HUES64 (cell line): ENCODE results near the gene MPST.

Source experiments
- H3K27ac ChIP-seq: 2 replicates; pipeline ENCODE4 v1.7.0; 2013; ENCODE audit warnings: low read depth, low read length, inconsistent platforms
- H3K27me3 ChIP-seq: 2 replicates; pipeline ENCODE4 v1.6.1; 2013; ENCODE audit warnings: mild to moderate bottlenecking, low read length; ENCODE audit not compliant: insufficient read depth
- H3K36me3 ChIP-seq: 2 replicates; pipeline ENCODE4 v1.6.1; 2013; ENCODE audit warnings: mild to moderate bottlenecking, low read length; ENCODE audit not compliant: insufficient read depth
- H3K4me1 ChIP-seq: 2 replicates; pipeline ENCODE4 v1.6.1; 2013; ENCODE audit warnings: mild to moderate bottlenecking, low read length, moderate library complexity; ENCODE audit not compliant: insufficient read depth
- H3K4me3 ChIP-seq: 2 replicates; pipeline ENCODE4 v1.5.1; 2013; ENCODE audit warnings: mild to moderate bottlenecking, low read length, moderate library complexity
- H3K9ac ChIP-seq: 2 replicates; pipeline ENCODE4 v1.6.1; 2013; ENCODE audit warnings: mild to moderate bottlenecking, low read depth, low read length
- H3K9me3 ChIP-seq: 2 replicates; pipeline ENCODE4 v1.6.1; 2013; ENCODE audit warnings: low read depth, low read length; ENCODE audit not compliant: insufficient read depth
- whole genome bisulfite sequencing: fragments of 150-250, 120-280 bp; methylation state at CpG from one replicate; pipeline ENCODE4 v1.1.7; 2013; ENCODE audit warnings: missing lambda C conversion rate; 5-methylcytosine and 5-hydroxymethylcytosine counted together

Gene MPST

GRCh38 chr22:37002633-37003032 is 16.9 kb upstream of the MPST start:
- Histone ChIP-seq H3K9ac (no peak overlapping the region), H3K27me3 (no peaks in the 10 kb centered on the region; the same call in 1 of the 2 replicates), H3K4me3 (no peak overlapping the region), H3K4me1 (0 out of 2 replicates have a peak, but pooled peaks cover under 1% of the 10 kb centered on the region), H3K27ac (no peak overlapping the region), H3K9me3 (no peaks in the 10 kb centered on the region), H3K36me3 (no peaks in the 10 kb centered on the region)
- 84% methylated on average over 7 of the region's 7 CpGs for WGBS

DNA sequence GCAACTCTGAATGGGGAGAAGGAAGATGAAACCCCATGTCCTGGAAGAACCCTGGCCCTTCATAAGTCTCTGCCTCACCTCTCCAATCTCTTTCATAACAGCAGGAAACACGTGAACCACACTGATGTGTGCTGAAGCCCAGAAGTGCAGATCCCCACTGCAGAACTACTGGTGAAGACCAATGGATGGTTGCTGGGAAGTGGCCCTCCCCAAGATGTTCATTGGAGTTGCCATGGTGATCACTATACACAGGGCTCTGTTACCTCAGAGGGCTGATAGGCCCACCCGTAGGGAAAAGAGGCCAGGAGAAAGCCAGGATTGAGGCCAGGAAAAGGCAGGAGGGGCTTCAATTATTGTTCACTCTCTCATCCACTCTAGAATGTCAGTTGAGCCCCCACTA is 11.9 kb upstream of the MPST start:
- 59% methylated on average over 2 of the region's 2 CpGs for WGBS
- Histone ChIP-seq H3K9me3 (no peaks in the 10 kb centered on the region), H3K9ac (no peak overlapping the region), H3K4me3 (no peak overlapping the region), H3K36me3 (no peaks in the 10 kb centered on the region), H3K27me3 (no peaks in the 10 kb centered on the region; the same call in 1 of the 2 replicates), H3K27ac (no peak overlapping the region), H3K4me1 (peaks cover 4% of the 10 kb centered on the region; the same call in 1 of the 2 replicates)

DNA sequence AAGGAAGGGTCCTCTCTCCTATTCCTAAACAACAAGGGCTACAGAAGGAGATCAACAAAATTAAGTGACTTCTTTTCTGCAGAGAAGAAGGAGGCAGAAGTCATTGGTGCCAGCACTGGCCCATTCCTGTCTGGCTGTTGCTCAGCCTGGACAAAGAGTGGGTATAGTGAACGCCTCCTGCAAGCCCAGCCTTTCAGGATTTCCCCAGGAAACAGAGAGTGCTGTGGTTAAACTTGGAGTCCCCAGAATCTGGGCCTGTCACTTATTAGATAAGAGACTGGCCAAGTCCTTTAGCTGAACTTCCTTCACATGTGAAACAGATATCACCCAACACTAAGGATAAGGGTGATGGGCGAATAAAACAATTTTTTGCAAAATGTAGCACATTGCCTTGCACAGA is 11.2 kb upstream of the MPST start:
- WGBS, result 79% methylated on average over 2 of the region's 2 CpGs
- Histone ChIP-seq H3K4me3 (no peak overlapping the region), H3K9me3 (no peaks in the 10 kb centered on the region), H3K36me3 (no peaks in the 10 kb centered on the region), H3K9ac (no peak overlapping the region), H3K27ac (no peak overlapping the region), H3K4me1 (peaks cover 4% of the 10 kb centered on the region; the same call in 1 of the 2 replicates), H3K27me3 (no peaks in the 10 kb centered on the region; the same call in 1 of the 2 replicates)

GRCh38 chr22:37009490-37009889 is 10.1 kb upstream of the MPST start:
- peaks cover 4% of the 10 kb centered on the region; the same call in 1 of the 2 replicates for H3K4me1 ChIP-seq
- no peak overlapping the region for H3K9ac ChIP-seq
- H3K4me3 ChIP-seq, result no peak overlapping the region
- no peak overlapping the region for H3K27ac ChIP-seq
- H3K9me3 ChIP-seq, result no peaks in the 10 kb centered on the region
- no peaks in the 10 kb centered on the region; the same call in 1 of the 2 replicates for H3K27me3 ChIP-seq
- 90% methylated on average over 2 of the region's 2 CpGs for WGBS
- H3K36me3 ChIP-seq, result no peaks in the 10 kb centered on the region

DNA sequence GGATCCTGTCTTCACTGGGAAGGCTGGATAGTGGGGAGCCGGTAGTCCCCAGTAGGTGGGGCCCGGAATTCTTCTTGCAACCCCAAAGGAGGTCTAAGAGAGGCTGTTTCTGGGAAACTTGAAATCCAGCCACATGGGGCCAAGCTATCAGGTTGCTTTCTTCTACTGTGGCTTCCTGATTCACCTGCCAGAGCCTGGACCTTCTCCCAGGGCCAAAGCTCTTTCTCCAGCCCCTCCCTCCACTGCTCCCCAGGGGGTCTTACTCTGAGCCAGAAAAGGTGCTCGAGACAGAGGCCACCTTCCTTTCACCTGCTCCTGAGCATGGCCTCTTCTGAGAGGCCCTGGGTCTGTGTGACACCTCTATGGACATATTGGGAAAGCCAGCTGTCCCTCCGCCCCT is 9.4 kb upstream of the MPST start:
- Histone ChIP-seq H3K9me3 (no peaks in the 10 kb centered on the region), H3K4me3 (no peak overlapping the region), H3K27me3 (no peaks in the 10 kb centered on the region; the same call in 1 of the 2 replicates), H3K27ac (no peak overlapping the region), H3K9ac (no peak overlapping the region), H3K36me3 (no peaks in the 10 kb centered on the region), H3K4me1 (peaks cover 4% of the 10 kb centered on the region; the same call in 1 of the 2 replicates)
- WGBS, result 90% methylated on average over 4 of the region's 4 CpGs

DNA sequence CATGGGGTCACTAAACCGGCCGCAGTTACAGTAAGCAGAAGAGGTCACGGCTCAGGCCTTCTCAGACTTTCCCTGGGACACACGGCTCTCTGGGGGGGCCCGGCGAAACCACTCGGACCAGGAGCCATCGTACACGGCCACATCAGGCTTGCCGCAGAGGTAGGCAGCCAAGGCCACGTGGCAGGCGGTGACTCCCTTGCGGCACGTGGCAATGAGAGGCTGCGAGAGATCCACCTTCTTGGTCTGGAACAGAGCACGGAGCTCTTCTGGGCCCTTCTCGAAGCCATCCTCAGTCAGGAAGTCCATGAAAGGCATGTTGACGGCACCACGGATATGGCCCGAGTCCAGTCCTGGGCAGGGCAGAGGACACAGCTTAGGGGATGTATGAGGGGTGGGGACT is 8.6 kb upstream of the MPST start:
- Histone ChIP-seq H3K27me3 (no peaks in the 10 kb centered on the region; the same call in 1 of the 2 replicates), H3K9ac (no peak overlapping the region), H3K27ac (no peak overlapping the region), H3K4me3 (no peak overlapping the region), H3K36me3 (no peaks in the 10 kb centered on the region), H3K9me3 (no peaks in the 10 kb centered on the region), H3K4me1 (peaks cover 4% of the 10 kb centered on the region; the same call in 1 of the 2 replicates)
- WGBS, result 92% methylated on average over 20 of the region's 20 CpGs

DNA sequence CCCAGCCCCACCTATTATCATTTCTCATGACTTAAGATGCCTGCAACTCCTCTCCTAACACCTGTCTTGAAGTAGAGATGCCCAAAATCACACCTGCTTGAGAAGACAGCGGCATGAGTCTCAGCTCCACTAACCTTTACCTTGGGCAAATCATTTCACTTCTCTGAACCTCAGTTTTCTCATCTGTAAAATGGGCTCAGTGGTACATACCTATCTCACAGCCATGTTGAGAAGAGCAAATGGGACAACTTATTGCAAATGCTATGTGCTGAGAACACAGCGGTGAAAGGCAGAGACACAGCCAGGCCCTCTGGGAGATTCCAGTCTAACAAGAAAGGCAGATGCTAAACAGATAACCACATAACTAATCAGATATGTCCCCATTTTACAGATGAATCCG is 8.1 kb upstream of the MPST start:
- 93% methylated on average over 3 of the region's 3 CpGs for WGBS
- Histone ChIP-seq H3K4me1 (peaks cover 4% of the 10 kb centered on the region; the same call in 1 of the 2 replicates), H3K27ac (no peak overlapping the region), H3K9ac (no peak overlapping the region), H3K27me3 (no peaks in the 10 kb centered on the region; the same call in 1 of the 2 replicates), H3K4me3 (no peak overlapping the region), H3K9me3 (no peaks in the 10 kb centered on the region), H3K36me3 (0 out of 2 replicates have a peak, but pooled peaks cover 5% of the 10 kb centered on the region)

DNA sequence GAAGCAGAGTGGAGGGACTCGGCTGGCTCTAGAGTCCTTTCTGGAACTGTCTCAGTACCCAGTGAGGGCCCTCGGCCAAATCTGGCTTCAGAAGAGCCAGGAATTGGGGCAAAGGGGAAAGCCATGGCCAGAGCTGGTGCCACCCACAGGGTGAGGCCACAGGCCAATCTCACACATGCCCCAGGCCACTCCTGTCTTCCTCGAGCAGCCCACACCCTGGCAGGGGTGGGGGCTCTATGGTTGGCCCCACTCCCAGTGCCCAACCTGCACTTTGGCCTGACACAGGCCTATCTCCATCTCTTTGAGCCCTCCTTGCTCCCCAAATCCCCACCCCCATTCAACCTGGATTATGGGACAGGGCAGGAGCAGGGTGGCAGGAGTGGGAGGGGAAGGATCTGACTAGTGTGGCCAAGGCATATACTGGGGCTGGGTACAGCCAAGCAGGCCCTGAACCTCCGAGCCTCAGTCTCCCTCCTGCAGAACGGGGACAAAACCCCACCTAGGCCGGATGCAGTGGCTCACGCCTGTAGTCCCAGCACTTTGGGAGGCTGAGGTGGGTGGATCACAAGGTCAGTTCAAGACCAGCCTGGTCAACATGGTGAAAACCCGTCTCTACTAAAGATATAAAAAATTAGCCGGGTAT is 7.2 kb upstream of the MPST start:
- no peak overlapping the region for H3K4me3 ChIP-seq
- WGBS, result 89% methylated on average over 9 of the region's 9 CpGs

GRCh38 chr22:37012956-37013355 is 6.6 kb upstream of the MPST start:
- no peaks in the 10 kb centered on the region for H3K9me3 ChIP-seq
- peaks cover 2% of the 10 kb centered on the region; the same call in 1 of the 2 replicates for H3K4me1 ChIP-seq
- H3K27me3 ChIP-seq, result no peaks in the 10 kb centered on the region
- H3K27ac ChIP-seq, result no peak overlapping the region
- peaks cover 20% of the 10 kb centered on the region for H3K36me3 ChIP-seq
- H3K9ac ChIP-seq, result no peak overlapping the region
- 78% methylated on average over 10 of the region's 10 CpGs for WGBS
- H3K4me3 ChIP-seq, result no peak overlapping the region

More for the DNA sequence above, 7.2 kb upstream of the MPST start:
- peaks cover 14% of the 10 kb centered on the region; the same call in 1 of the 2 replicates for H3K36me3 ChIP-seq
- H3K9ac ChIP-seq, result no peak overlapping the region
- no peak overlapping the region for H3K27ac ChIP-seq
- no peaks in the 10 kb centered on the region for H3K27me3 ChIP-seq
- peaks cover 4% of the 10 kb centered on the region; the same call in 1 of the 2 replicates for H3K4me1 ChIP-seq
- H3K9me3 ChIP-seq, result no peaks in the 10 kb centered on the region

- Histone ChIP-seq H3K36me3 (peaks cover 20% of the 10 kb centered on the region), H3K4me1 (0 out of 2 replicates have a peak, but pooled peaks cover 4% of the 10 kb centered on the region), H3K4me3 (no peak overlapping the region), H3K27ac (no peak overlapping the region), H3K27me3 (no peaks in the 10 kb centered on the region), H3K9ac (no peak overlapping the region), H3K9me3 (no peaks in the 10 kb centered on the region)
- WGBS, result 77% methylated on average over 4 of the region's 4 CpGs
Measured at GRCh38 chr22:37014415-37014806, 5.1 kb upstream of the MPST start.

DNA sequence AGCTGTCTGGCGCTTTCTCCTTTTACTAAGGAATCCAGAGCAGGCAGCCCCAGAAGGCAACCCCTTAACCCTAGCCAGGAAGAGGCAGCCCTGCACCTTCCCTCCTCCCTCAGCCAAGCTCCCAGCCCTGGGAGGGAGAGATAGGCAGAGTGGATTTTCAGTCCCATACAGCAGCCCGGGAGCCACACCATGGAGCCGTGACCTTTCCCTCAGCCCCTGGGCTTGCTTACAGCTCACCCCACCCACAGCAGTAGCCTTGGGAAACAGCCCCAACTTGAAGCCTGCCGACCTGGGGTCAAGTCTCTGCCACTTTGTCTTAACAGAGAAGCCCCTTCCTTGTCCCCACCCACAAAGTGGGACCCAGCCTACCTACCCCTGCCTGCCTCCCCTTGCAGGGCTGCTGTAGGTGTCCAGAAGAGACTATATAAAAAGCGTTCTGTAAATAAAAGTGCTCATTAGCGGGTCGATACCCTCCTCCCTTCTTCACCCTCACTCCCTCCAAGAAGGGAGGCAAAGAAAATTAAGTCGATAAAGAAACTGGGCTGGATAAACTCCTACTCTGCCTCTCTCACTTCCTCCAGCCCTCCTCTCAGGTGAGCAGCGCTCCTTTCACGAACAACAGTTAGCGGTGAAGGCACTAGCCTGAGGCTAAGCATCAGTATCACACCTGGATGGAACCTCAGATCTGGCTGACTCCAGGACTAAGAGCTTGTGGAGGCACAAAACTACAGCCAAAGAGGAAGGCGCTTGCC is 4.5 kb upstream of the MPST start:
- H3K4me1 ChIP-seq, result 0 out of 2 replicates have a peak, but pooled peaks cover 4% of the 10 kb centered on the region
- H3K9ac ChIP-seq, result no peak overlapping the region; the same call in 1 of the 2 replicates
- no peak overlapping the region for H3K4me3 ChIP-seq
- H3K36me3 ChIP-seq, result peaks cover 20% of the 10 kb centered on the region
- no peak overlapping the region for H3K27ac ChIP-seq
- H3K27me3 ChIP-seq, result no peaks in the 10 kb centered on the region
- no peaks in the 10 kb centered on the region for H3K9me3 ChIP-seq
- 82% methylated on average over 11 of the region's 12 CpGs for WGBS
